HS-5 (cell line): Measurements from ENCODE around the gene TLK1.
"Not testable (repeated sequence)": the region's sequence is repeated elsewhere in the genome, so short reads cannot be mapped to it uniquely, and the experiment has no call there.

Experiments used
- DNase-seq: peaks from one replicate; pipeline ENCODE4 v3.0.0-alpha.2; 2012; ENCODE audit warnings: low read depth

TLK1 gene

DNA sequence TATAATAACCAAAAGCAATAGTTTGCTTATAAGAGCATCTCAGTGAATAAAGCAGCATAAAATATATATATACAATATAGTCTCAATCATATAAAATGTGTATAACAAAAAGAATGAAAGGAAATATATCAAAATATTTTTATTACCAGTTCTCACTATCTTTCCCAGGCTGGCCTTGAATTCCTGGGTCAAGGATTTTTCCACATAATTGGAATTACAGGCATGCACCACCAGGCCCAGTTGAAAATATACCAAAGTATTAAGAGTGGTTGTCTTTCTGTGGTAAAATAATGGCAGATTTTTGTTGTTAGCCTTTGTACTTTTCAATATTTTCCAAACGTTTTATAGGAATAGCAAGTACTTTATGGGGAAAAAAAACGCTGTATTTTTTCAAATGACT is 8.6 kb upstream of the TLK1 start:
- DNase-seq = no peak

DNA sequence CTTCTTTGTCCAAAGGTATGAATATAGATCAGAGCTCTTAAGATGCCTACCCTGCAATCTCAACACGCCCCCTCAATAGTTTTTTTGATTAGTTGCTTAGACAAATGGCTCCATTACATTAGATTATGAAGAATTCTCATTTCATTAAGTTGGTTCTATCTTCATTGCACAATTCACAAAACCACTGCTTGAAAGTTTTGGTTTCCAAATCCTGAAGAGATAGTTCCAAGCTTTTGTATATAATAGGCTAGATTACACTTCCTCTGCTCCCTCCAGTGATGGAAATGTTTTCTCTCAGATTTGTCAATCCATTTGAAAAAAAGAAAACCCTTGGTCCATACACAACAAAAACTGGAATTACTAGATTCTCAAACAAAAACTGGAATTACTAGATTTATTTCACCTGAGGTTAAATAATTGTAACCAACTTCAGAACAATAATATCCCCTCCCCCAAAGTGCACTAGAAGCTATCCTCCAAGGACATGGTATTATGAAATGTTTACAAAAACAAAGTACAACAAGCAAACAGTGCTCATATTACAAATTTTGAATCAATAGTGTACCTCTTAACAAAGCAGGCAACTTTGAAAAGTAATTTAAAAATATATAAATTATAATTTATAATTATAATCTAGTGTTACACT is 6.8 kb upstream of the TLK1 start:
- no peak for DNase-seq

DNA sequence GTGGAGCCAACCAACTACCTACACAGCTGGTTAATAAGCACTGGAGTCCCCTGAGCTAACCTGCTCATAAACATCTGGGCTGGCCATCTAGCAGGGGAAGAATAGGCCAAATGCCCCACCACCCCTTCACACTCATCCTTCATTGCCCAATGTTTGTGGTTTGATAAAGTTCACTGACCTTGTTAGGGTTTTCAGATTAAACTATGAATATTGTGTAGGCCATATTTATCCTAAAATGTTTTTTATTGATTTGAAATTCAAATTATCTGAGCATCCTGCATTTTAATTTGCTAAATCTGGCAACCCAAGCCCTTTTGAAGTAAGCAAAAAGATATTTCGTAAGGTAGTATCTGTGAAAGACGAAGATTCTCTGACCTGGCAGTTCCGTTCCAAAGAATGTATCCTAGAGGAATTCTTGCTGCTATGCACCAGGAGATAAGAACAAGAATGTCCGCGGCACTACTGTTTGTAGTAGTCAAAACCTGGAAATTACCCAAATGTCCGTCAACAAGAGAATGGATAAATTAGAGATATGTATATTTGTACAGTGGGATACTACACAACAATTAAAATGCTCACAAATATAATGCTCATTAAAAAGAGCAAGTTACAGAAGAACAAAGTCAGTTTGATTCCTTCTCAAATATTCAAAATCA is 5.8 kb upstream of the TLK1 start:
- DNase-seq = no peak

- no peak for DNase-seq
Observed at GRCh38 chr2:171165967-171166327, 5.3 kb upstream of the TLK1 start.

DNA sequence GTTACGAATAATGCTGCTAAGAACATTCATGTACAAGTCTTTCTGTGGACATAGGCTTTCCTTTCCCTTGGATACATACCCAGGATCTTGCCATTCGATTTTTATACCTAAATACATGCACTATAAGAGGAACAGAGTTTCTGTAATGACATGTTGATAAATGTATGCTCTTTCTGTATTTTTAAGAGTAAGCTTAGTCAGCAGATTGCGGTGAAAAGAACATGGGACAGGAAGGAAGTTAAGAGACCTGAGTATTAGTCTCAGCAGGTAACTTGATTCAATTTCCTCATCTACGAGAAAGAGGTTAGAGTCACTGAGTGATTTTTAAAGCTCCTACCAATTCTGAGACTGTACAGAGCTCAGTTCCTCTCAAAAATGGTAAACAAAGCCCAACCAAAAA is 2.6 kb upstream of the TLK1 start:
- DNase-seq = no peak

DNA sequence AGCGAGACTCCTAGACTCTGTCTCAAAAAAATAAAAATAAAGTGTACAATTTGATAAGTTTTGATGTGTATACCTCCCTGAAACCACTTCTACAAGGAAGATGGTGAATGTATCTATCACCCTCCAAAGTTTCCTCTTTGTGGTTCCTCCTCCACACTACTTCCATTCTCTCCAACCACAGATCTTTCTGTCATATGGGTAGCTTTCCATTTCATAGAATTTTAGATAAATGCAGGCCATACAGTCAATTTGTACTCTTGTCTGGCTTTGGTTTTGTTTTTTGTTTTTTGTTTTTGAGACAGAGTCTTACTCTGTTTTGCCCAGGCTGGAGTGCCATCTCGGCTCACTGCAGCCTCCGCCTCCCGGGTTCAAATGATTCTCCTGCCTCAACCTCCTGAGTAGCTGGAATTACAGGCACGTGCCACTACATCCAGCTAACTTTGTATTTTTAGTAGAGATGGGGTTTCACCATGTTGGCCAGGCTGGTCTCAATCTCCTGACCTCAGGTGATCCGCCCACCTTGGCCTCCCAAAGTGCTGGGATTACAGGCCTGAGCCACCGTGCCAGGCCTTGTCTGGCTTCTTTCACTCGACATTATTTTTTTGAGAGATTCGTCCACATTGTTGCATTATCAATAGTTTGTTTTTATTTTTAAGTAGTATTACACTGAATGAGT is 2.0 kb upstream of the TLK1 start:
- not testable (repeated sequence) for DNase-seq

- DNase-seq = no peak
Observed at GRCh38 chr2:171160956-171161740, 455 bp upstream of the TLK1 start.

GRCh38 chr2:171159372-171160118 is 1.1 kb downstream of the TLK1 start:
- DNase-seq = no peak

DNA sequence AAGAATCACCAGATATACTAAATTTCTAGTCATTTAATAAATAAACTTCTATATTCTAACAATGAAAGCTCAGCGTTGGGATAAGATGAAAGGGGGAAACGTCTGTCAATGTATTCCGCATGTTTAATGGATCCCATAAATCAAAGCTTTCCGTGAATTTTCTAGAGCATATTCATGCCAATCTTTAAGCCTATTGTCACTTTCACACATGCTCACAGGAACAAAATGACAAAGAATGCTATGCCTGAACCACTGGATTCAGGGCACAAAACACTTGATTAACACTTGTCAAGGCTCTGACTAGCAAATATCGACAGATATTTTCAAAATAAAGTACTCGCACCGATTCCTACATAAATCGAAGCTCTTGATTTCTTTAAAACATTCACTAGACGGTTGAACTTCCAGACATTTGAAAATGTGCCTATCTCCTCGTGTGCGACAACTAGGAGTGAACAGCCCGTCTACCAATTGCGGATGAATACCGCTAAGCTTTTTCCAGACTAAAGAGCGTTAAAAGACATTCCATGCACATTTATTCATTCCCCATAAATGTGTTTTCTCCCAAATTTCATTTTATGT is 1.8 kb downstream of the TLK1 start:
- DNase-seq = no peak

DNA sequence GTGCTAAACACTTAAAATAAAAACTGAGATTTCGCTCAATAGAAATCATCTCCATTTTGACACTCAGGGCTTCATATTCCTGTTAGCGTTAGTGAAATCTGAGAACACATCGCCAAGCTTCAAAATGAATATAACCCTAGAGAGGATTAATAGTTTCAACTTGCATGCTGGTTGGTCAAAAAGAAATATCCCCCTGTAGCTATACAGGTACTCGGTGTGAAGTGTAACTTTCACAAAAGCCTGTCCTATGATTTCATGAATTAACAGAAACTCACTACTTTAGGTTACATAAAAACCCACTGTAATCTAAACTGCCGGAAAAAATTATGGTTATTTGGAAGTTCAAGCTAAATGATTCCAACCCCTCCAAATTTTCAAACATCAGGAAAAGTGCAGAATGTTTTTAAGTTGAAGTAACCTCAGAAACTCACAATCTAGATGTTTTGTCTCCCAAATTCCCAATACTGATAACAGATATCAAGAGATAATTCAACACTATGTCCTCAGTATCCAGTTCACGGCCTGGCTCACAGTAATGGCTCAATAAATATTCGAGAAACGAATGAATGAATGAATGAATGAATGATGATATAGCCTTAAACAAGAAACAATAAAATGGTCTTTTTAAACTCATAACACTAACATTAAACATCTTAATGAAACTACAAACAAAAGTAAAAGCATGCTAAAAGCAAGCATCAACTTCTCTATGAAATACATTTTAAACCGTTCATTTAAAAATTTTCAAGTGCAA is 2.5 kb downstream of the TLK1 start:
- no peak for DNase-seq

DNA sequence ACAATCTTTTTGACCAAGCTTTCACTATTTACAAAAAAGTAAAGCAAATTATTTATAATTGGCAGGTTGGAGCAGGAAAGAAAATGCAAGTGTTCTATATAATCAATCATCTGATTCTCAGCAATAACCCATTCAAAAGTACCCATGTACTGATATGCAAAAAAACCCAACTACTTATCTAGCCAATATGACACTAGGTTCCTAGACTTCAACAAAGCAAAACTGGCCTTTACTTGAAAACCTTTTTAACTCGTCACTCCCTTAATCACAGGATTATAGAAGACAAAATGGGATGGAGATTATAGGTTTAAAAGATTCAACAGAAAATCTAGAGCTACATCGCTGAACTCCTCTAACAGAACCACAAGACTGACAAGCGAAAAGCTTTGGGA is 3.6 kb downstream of the TLK1 start:
- DNase-seq = no peak

DNA sequence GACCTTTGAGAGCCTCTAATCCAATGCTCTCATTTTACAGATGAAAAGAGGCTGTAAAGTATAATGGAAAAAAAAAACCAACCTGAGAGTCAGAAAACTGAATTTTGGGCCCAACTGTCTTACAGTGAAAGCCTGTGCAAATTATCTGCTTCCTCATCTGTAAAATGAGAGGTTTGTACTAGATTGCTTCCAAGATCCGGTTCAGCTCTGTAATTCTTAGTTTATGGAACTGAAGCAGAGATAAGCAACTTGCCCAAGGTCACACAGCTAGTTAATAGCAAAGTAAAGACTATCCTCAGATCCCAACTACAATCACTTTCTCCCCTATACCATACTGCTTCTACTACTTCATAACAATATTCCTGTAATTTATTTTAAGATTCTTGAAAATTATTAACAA is 6.3 kb downstream of the TLK1 start:
- no peak for DNase-seq

GRCh38 chr2:171150694-171151285 is 9.9 kb downstream of the TLK1 start:
- DNase-seq = no peak

DNA sequence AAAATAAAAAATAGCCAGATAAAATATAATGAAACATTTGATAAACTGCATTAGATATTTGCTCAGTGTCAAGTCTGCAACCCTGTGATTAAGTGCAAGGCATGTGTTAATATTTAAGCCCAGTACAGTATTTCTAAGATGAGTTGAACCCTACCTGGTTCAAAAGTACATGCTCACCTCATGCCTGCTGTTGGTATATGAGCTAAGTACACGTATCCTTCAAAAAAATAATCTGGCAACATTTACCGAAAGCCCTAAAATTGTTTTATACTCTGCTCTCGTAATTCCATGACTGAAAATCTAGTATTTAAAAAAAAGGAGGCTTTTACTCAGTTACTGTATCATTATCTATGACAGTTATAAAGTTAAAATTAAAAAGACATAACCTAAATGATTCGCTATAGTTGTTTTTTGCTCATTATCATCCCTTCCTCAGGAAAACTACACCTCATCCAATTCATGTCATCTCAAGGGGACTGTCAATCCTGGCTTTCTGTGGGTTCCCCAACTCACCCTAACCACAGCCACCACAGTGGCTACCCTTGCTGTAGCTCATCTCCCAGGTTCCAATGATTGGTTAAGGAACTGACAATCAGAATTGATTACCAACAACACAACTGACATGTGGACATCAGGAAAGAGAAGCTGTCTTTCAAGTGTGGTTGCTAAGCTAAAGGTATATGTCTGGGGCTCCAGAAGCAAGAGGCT is 10.6 kb downstream of the TLK1 start:
- DNase-seq = no peak

- DNase-seq = no peak
Observed at GRCh38 chr2:171149171-171149938, 11.3 kb downstream of the TLK1 start.

DNA sequence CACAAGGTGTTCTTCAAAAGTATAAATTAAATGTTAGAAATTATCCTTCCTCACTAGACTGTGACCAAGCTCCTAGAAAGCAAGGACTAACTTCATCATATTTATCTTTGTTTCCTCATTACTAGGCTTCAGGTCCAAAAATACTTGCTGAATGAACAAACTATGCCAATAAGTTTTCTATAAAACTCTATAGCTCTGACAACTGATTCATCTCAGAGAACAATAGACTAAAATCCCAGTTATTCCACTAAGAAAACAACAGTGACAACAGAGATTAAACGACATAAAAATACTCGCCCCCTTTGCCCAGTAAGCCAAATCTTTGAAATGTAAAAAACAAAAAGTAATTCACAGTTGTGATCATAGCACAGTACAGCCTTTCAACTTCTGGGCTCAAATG is 13.6 kb downstream of the TLK1 start:
- DNase-seq = no peak

GRCh38 chr2:171146633-171147032 is 14.1 kb downstream of the TLK1 start:
- DNase-seq = no peak

DNA sequence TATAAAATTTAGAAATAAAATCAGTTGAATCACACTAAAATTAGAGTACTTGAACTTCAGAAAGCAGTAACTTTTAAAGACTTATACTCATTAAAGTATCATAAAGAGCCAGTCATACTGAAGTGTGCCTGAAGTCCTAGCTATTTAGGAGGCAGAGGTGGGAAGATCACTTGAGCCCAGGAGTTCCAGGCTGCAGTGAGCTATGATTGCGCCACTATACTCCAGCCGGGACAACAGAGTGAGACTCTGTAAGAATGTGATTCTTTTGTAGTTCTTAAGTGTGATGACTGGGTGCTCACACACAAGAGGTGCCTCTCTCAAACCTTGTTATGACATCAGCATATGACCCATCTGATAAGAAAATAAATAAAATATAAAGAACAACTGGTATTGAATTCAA is 14.6 kb downstream of the TLK1 start:
- DNase-seq = no peak

DNA sequence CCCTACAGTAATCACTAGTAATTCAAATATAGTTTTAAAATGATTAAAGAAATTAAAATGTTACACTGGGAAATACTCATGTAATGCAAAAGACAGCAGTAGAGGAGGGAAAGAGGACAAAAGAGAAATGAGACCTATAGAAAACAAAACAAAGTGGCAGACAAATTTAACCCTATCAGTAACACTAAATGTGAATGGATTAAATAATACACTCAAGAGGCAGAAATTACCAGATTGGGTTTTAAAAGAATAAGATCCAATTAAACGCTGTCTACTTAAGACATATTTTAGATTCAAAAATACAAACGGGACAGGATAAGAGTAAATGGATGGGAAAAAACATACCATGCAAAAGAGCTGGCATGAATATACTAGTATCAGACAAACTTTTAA is 17.0 kb downstream of the TLK1 start:
- DNase-seq = no peak
